Measurements from ENCODE around the gene ATP2B2.

ATP2B2 gene

GRCh38 chr3:10492364-10493201, 12.8 kb downstream of the ATP2B2 start:
- no peak for DNase-seq

DNA sequence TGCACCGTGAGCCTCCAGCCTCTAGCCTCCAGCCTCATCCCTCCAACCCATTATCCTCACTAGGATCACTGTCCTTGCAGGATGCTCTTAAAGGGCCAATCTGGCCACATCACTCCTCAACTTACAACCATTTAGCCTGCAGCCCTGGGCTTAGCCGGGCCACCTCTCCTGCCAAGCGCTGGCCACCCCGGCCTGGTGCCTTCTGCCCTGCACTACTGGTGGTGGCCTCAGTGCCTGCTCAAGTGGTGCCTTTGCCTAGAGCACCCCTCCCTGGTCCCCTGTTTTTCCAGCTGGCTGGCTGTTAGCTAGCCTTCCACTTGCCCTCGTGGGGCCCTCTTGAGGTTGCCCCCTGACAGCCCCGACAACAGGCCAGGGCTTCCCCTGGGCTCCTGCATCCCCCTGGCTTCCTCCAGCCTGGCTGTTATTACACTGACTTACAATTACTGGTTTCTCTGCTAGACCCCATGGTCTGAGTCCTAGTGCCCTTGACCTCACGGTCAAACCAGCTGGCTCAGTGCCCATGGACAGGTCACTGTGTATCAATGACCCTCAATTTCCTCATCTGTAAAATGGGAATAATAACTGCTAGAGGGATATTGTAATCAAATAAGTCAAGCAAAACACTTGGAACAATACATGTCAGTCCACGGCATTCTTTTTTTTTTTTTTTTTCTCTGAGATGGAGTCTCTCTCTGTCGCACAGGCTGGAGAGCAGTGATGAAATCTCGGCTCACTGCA, 15.5 kb downstream of the ATP2B2 start:
- DNase-seq = no peak

- no peak for DNase-seq
Observed at GRCh38 chr3:10487988-10488633, 17.3 kb downstream of the ATP2B2 start.

DNA sequence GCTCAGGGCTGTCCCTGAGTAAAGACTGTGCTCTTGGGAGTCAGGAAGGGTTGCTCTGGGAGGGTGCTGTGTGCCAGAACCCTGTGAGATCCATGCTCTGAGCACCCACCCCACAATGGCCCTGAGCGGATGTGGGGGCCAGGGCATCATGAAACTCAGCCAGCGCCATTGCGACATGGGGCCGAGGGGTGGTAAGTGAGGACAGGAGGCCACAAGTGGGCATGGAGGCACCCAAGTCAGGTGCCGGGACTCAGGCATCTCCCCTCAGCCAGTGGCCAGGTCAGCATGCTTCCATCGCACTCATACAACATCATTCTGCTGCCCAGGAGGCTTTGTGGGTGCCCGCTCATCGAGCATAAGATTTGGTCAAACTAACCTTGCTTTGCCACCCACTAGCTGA, 19.6 kb downstream of the ATP2B2 start:
- no peak for DNase-seq

- DNase-seq = no peak
Observed at GRCh38 chr3:10485380-10485779, 20.0 kb downstream of the ATP2B2 start.

GRCh38 chr3:10484709-10485108, 20.7 kb downstream of the ATP2B2 start:
- no peak for DNase-seq

DNA sequence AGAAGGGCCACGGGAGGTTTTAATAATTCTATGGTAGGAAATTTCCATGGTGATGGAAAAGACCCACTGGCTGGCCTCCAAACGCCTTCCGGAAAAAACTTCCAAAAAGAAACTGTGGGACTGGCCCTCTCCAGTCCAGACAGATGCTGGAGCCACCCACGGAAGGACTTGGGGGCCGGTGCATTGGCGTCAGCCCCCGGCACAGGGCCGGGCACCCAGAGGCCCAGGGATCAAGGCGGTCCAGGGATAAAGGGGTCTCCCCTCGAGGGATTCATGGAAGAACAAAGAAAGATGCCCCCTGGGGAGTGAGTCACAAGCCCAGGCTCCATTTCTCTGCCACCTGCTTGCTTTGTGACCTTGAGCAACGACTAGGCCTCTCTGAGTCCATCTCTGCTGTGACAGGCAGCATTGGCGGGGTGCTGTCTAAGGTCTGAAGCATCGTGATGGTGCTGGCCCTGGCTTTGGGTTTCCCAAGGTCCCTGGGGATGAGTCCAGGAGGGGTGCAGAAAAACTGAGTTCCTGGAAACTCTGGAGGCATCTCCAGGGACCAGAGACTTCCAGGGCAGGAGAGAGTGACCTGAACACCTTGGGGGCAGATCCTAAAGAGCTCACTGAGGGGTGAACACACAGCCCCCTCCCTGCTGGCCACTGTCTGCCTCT, 21.6 kb downstream of the ATP2B2 start:
- DNase-seq = no peak

DNA sequence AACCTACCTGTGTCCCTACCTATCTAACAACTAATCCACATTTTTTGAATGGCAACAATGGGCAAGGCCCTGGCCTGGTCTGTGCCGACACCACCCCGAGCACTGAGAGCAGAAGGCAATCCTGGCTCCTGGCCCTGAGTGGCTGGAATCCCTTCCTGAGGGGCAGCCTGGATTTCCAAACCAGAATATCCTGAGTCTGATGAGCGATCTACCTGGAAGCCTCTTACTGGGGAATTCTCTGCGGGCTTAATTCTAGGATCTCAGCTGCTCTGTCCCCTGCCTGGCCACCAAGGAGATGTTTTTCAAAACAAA, 22.1 kb downstream of the ATP2B2 start:
- no peak for DNase-seq

- no peak for DNase-seq
Observed at GRCh38 chr3:10482631-10483363, 22.6 kb downstream of the ATP2B2 start.

DNA sequence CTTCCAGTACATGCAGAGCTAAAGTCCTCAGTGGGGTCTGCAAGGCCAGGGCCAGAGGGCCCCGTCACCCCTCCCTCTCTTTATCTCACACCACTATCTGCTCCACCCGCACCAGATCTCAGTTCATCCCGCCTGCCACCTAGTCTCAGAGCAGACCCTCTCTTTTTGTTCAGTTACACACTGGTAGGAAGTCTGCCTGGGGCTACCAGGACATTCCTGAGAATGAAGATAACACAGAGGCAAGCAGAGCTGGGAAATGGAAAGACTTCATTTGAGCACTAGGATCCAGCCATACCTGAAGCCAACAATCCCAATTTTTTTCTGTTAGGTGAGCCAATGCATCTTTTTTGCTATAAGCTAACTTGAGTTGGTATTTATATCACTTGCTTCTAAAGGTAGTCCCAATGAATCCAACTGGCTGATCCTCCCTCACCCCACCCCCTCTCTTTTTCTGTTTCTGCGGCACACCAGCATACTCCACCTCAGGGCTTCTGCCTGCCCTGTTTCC, 24.5 kb downstream of the ATP2B2 start:
- DNase-seq = no peak

GRCh38 chr3:10479311-10479710, 26.1 kb downstream of the ATP2B2 start:
- DNase-seq = no peak

- DNase-seq = no peak
Observed at GRCh38 chr3:10475983-10476382, 29.4 kb downstream of the ATP2B2 start.

- no peak for DNase-seq
Observed at GRCh38 chr3:10474847-10475246, 30.5 kb downstream of the ATP2B2 start.

GRCh38 chr3:10474275-10474646, 31.1 kb downstream of the ATP2B2 start:
- DNase-seq = no peak

DNA sequence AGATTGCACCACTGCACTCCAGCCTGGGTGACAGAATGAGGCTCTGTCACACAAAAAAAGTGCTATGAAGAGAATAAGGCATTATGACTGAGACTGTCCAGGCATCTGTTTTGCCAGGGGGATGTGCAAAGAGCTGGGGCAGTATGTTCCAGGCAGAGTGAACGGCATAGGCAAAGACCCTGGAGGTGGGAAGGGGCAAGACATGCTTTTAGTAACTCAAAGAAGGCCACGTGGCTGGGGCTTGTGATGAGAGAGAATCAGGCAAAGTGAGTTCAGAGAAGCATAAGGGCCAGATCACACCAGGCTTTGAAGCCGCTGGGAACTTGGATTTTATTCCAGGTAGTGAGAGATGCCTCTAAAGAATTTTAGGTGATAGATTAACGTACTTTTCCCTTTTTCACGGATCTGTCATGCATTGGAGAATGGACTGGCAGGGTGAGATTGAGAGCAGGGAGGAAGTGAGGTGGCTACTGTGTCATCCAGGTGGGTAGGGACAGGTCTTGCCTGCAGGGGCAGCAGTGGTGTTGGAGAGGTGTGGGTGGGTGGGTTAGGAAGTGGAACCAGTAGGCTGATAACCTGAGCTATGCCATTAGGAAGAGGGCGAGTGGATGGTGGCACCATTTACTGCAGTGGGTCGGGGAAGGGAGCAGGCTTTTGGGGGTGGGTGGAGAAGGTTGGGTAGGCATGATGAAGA, 31.7 kb downstream of the ATP2B2 start:
- no peak for DNase-seq

- no peak for DNase-seq
Observed at GRCh38 chr3:10472877-10473440, 32.4 kb downstream of the ATP2B2 start.

GRCh38 chr3:10471054-10471688, 34.2 kb downstream of the ATP2B2 start:
- DNase-seq = no peak

- no peak for DNase-seq
Observed at GRCh38 chr3:10470120-10471053, 35.0 kb downstream of the ATP2B2 start.

DNA sequence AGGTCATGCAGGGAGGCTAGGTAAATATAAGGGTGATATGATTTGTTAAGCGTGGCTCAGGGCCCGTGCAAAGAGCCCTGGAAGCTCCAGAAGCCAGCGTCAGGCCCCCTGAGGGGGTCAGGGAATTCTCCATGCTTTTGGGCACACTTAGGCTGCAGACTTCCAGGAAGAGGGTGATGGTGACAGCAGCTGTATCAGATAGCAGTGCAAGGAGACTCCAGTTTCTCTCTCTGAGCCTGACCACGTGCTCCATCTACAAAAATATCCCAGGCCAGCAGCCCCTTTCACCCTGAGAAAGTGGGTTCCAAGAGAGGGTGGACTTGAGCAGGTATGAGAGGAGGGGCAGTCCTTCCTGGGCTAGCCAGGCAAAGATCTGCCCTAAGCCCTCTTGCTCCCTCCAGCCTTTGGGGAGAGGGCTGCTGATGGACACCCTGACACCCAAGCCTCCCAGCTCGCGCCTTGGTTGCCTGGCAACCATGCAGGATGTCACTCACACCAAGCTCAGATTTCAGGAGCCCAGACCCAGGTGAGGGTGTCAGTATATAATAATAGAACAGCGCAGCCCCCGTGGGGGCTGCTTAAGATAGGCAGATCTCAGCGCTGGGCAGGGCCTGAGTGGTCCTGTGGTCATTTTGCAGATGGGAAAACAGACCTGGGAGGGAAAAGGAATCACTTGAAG, 35.8 kb downstream of the ATP2B2 start:
- DNase-seq = no peak

All from islet precursor cell (in vitro differentiated cells).